ENCODE data around the gene PARP15.
"Not testable (repeated sequence)": the region's sequence is repeated elsewhere in the genome, so short reads cannot be mapped to it uniquely, and the experiment has no call there.

Gene PARP15

DNA sequence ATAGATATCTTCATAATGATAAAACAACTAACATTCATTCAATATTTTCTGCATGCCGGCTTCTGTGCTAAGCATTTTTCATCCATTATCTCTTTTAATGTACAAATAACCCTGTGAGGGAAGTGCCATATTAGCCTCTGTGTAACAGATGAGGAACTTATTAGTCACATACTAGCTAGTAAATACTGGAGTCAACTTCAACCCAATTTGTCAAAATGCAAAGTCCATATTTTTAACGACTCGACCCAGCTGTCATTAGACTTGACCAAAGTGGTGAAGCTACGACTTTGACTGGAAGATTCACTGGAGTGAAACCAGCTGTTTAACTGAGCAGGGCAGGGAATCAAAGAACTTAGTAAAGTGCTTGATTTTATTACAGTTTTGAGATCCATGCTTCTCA is 41.6 kb downstream of the PARP15 start:
- DNase-seq (ENCODE audit: low read depth in 2 of 2), result no peak

GRCh38 chr3:122620399-122620798 is 42.9 kb downstream of the PARP15 start:
- no peak for DNase-seq (ENCODE audit: low read depth in 2 of 2)

GRCh38 chr3:122621112-122621511 is 43.7 kb downstream of the PARP15 start:
- no peak for DNase-seq (ENCODE audit: low read depth in 2 of 2)

- no peak for DNase-seq (ENCODE audit: low read depth in 2 of 2)
These were observed 45.8 kb downstream of the PARP15 start for GRCh38 chr3:122623031-122623829.

GRCh38 chr3:122626515-122627180 is 49.2 kb downstream of the PARP15 start:
- DNase-seq (ENCODE audit: low read depth in 2 of 2), result no peak

DNA sequence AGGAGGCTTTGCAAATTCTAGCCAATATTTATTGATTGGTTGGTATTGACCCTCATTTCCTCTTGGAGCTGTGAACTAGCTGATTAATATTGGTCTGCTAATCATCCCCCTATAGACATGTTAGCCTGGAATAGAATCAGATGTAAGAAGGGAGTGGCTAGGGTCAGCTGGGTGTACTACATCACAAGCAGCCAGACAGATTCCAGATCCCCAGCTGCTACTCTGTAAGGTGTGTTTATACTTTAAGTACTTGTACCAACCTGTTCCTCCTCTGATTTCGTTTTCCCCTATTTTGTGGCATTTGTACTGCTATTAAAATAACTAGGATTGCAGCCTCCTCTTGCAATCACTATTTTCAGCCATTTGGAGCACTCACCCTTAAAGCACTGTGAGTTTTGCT is 49.9 kb downstream of the PARP15 start:
- no peak for DNase-seq (ENCODE audit: low read depth in 2 of 2)

DNA sequence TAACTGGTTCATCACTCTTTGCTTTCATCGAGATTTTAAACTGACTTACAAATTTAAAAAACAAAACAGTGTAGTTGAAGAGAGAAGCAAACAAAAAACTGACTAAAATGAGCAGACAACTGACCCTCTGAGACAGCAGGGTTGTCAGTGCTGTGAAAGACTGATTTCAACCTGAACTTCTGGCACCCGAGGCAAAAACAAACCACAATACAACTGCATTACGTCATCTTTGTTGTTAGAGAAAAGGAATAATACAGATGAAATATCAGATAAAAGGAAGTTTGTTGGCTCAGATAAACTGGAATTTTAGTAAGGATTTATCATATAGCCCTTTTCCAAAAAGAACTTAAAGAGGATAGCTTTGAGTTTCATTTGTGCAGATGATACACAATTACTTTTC is 51.1 kb downstream of the PARP15 start:
- DNase-seq (ENCODE audit: low read depth in 2 of 2), result no peak

- no peak for DNase-seq (ENCODE audit: low read depth in 2 of 2)
These were observed 52.3 kb downstream of the PARP15 start for GRCh38 chr3:122629763-122630162.

GRCh38 chr3:122635789-122636188 is 58.3 kb downstream of the PARP15 start:
- DNase-seq (ENCODE audit: low read depth in 2 of 2), result no peak

DNA sequence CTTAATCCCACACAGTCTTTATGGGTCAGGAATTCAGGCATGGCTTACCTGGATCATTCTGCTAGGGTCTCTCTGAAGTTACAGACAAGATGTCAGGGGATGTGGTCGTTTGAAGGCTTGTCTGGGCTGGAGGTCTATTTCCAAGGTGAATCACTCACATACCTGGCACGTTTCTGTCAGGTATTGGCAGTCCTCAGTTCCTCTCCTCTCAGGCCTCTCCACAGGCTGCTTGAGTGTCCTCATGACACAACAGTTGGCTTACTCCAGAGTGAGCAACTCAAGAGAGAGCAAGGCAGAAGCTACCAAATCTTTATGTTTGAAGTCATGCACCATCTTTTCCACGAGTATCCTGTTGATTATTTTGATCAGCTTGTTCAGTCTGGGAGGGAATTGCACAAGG is 59.2 kb downstream of the PARP15 start:
- no peak for DNase-seq (ENCODE audit: low read depth in 2 of 2)

DNA sequence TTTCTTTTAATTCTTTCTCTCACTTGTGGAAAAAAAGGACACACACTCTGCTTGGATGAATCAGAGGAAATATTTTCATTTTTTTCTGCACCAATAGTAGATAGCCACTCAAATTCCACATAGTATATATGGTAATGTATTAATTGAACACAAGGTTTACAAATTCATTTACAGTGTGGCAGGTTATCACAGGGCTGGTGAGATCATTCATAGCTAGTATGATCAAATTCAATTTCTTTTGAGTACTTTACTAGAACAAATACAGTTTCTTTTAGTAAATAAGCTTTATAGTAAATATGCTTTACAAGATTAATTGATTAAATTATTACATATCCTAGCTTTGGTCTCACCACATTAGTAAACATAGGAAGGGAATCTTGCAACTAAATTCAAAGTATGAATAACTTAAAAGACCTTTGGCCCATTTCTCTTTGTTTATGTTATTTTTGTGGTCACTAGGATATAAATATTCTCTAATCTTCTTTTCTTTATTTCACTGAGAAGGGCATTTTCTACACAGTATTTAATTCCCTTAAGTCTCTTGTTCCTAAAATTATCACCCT is 63.1 kb downstream of the PARP15 start:
- DNase-seq (ENCODE audit: low read depth in 2 of 2), result no peak

DNA sequence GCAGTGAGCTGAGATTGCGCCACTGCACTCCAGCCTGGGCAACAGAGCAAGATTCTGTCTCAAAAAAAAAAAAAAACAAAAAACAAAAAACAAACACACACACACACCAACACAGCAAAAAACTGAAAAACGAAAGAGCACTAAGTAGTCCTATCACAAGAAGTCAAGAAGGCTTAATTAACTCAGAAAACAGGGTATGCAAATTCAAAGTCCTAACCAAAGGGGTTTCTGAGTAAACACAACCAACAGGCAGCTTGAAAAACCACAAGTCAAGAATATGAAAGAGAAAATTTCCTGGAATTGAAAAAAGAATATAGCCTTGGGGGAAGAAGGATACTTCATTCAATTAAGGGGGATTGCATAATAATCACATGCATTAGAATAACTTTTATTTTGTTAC is 65.5 kb downstream of the PARP15 start:
- DNase-seq (ENCODE audit: low read depth in 2 of 2), result no peak

DNA sequence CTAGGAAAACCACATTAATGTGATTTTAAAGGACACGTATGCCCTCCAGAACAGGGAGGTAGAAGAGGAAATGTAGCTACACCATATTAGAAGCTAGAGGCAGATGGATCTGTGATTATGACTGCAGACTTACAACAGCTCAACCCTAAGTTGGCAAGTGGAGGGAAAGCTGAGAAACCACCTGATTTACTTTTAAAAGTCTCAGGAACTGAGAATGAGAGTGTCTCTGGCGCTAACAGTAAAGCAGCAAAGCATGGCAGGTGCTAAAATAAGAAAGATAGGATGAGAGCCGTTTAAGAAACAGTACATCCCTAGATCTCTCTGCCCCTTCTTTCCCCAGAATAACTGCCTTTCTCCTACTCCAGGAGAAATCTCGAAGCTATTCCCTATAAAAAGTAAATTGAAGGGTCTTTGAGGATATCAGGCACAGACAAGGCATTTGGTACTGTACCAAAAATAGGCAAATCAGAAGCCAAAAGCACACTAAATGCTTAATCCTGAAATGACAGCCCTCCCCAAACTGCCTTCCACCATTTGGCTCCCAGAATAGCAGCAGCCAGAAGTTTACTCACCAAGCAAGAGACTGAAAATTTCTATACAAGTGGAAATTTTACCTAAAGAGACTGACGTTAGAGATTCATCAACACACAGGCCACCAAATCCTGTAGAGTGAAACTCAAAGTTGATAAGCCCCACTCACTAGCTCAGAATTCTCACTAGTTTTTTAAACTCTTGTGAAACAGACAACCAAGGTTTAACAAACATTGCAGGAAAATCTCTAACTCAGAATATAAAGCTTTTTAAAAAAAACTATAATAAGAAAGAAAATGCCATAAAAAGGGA is 68.9 kb downstream of the PARP15 start:
- DNase-seq (ENCODE audit: low read depth in 2 of 2), result no peak

GRCh38 chr3:122651233-122651907 is 73.9 kb downstream of the PARP15 start:
- DNase-seq (ENCODE audit: low read depth in 2 of 2), result not testable (repeated sequence)

DNA sequence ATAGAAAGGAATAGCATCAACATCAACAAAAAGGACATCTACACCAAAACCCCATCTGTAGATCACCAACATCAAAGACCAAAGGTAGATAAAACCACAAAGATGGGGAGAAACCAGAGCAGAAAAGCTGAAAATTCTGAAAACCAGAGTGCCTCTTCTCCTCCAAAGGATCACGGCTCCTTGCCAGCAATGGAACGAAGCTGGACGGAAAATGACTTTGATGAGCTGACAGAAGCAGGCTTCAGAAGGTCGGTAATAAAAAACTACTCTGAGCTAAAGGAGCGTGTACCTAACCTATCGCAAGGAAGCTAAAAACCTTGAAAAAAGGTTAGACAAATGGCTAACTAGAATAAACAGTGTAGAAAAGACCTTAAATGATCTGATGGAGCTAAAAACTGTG is 74.5 kb downstream of the PARP15 start:
- DNase-seq (ENCODE audit: low read depth in 2 of 2), result not testable (repeated sequence)

- DNase-seq (ENCODE audit: low read depth in 2 of 2), result not testable (repeated sequence)
These were observed 80.9 kb downstream of the PARP15 start for GRCh38 chr3:122658336-122658735.

GRCh38 chr3:122660297-122660974 is 83.0 kb downstream of the PARP15 start:
- DNase-seq (ENCODE audit: low read depth in 2 of 2), result no peak

GRCh38 chr3:122661633-122662032 is 84.2 kb downstream of the PARP15 start:
- no peak for DNase-seq (ENCODE audit: low read depth in 2 of 2)

DNA sequence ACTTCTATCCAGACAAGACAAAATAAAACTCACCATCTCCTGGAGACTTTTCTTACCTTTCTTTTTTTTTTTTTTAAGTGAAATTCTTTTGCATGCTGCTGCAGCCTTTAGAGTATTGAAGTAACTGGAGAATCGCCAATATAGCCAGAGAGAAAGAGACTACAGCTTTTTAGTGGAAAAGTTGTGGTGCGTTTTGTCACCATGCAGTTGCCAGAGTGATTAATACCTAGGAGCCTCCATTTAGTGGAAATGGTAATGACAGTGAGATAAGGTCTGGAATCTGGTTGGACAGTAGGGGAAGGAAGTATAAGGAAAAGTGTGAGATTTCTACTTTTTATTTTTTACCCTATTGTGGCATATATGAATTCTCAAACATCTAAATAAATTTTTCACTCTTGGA is 85.1 kb downstream of the PARP15 start:
- DNase-seq (ENCODE audit: low read depth in 2 of 2), result no peak

DNA sequence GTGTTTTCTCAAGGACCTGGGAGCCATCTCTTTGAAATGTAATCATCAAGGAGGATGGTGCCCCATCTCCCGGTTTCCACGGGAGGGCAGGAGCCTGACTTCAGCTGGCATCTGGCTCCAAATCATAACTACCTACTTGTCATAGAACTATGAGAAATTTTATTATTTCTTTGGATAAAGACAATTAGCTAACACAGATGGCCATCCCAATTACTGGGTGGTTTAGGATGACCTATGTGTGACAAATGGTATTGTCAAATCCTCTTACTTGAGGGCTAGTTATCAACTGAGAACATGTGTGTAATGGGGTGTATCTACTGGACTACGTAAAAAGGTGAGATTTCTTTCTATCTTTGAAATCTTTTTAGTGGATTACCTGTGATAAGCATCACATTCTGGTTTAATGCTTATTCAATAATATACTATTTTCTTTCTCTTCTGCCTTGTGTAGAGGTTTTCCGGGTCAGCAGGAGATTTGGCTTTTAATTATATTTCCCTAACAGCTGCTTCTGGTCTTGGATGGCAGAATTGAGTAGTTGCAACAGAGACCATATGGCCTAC is 87.9 kb downstream of the PARP15 start:
- DNase-seq (ENCODE audit: low read depth in 2 of 2), result no peak

GRCh38 chr3:122665881-122666280 is 88.4 kb downstream of the PARP15 start:
- DNase-seq (ENCODE audit: low read depth in 2 of 2), result no peak

All from stimulated activated CD8-positive, alpha-beta memory T cell treated with anti-CD3 and anti-CD28 coated beads, Interleukin-2, amount 100 ng/mL, for 1 hour (primary cell).